DMS153 (cell line): ENCODE measurements around the gene RIMKLA.

ENCODE experiments used
- DNase-seq: peaks from one replicate; lab custom pipeline; 2025; lab: John Stamatoyannopoulos, UW

Gene RIMKLA

GRCh38 chr1:42430286-42431135 is 49.9 kb downstream of the RIMKLA start:
- no peak for DNase-seq

GRCh38 chr1:42431514-42431913 is 50.9 kb downstream of the RIMKLA start:
- peak; percentile 22 for DNase-seq

GRCh38 chr1:42432714-42433113 is 52.1 kb downstream of the RIMKLA start:
- no peak for DNase-seq

GRCh38 chr1:42433369-42433768 is 52.8 kb downstream of the RIMKLA start:
- DNase-seq: no peak

GRCh38 chr1:42434340-42434739 is 53.7 kb downstream of the RIMKLA start:
- no peak for DNase-seq

GRCh38 chr1:42439940-42440339 is 59.3 kb downstream of the RIMKLA start:
- DNase-seq: peak; percentile 57

GRCh38 chr1:42442662-42443061 is 62.1 kb downstream of the RIMKLA start:
- no peak for DNase-seq

- no peak for DNase-seq
Observed at GRCh38 chr1:42449256-42449655, 68.7 kb downstream of the RIMKLA start.

- DNase-seq: no peak
Observed at GRCh38 chr1:42450061-42450460, 69.5 kb downstream of the RIMKLA start.

- DNase-seq: no peak
Observed at GRCh38 chr1:42453386-42453785, 72.8 kb downstream of the RIMKLA start.

- no peak for DNase-seq
Observed at GRCh38 chr1:42454403-42454802, 73.8 kb downstream of the RIMKLA start.

GRCh38 chr1:42456010-42456753 is 75.6 kb downstream of the RIMKLA start, which contains the start of the genes PPCS and ZMYND12:
Gene PPCS (plus strand): TSS chr1:42456543. CDS start chr1:42456566, 23 bp downstream.
Gene ZMYND12 (minus strand): TSS chr1:42456022. CDS start chr1:42455997, 25 bp downstream.
- DNase-seq: peak; percentile 73

GRCh38 chr1:42456754-42457089 is 76.1 kb downstream of the RIMKLA start:
- peak; percentile 30 for DNase-seq

GRCh38 chr1:42461196-42461595 is 80.6 kb downstream of the RIMKLA start:
- DNase-seq: no peak

GRCh38 chr1:42462828-42463763 is 82.5 kb downstream of the RIMKLA start, which contains the start of gene CCDC30:
Gene CCDC30 (plus strand): TSS chr1:42463286. CDS start chr1:42480552, 17,266 bp downstream.
- peak; percentile 99 for DNase-seq

GRCh38 chr1:42463921-42464320 is 83.3 kb downstream of the RIMKLA start:
- no peak for DNase-seq

GRCh38 chr1:42466030-42466429 is 85.4 kb downstream of the RIMKLA start:
- no peak for DNase-seq

- no peak for DNase-seq
Observed at GRCh38 chr1:42469727-42470126, 89.1 kb downstream of the RIMKLA start.
